Endothelial cell of umbilical vein (primary cell): ENCODE data around the gene BCAR1. TPM values are rescaled to one million over a fixed set of nuclear protein-coding genes. Genes with fewer than 3 reads are reported as not detected.

ENCODE experiments used
- BruUV-seq: library from RNA; stranded (reverse); fragments of 400-500 nt; replicated peaks from 2 replicates; lab custom pipeline; 2021; lab: Mats Ljungman, UMichigan
- CTCF ChIA-PET: fragments of 300-600, 350-600 bp; sonication (Branson Sonifier 250); formaldehyde crosslinking; loops from one replicate; lab custom pipeline; 2021; ENCODE audit warnings: antibody characterized with exemption, inconsistent platforms; lab: Charles Lee
- POLR2A ChIA-PET: fragments of 300-600, 350-600 bp; sonication (Branson Sonifier 250); formaldehyde crosslinking; loops from one replicate; lab custom pipeline; 2021; ENCODE audit warnings: antibody characterized with exemption, inconsistent platforms; lab: Charles Lee
- DNase-seq: peaks from one replicate; pipeline ENCODE4 v3.0.0-alpha.2; 2011; ENCODE audit warnings: low read depth, low spot score
- FAIRE-seq: peaks from 2 replicates; lab custom pipeline; 2011; peaks lifted over from hg19 to GRCh38; lab: Jason Lieb, UNC
- H2AFZ ChIP-seq: 2 replicates; pipeline ENCODE4 v1.6.0; 2012; ENCODE audit warnings: low read depth, low read length, control low read depth, inconsistent platforms
- H3K27ac ChIP-seq: 2 replicates; pipeline ENCODE4 v1.5.1; 2011; ENCODE audit warnings: low read depth, mild to moderate bottlenecking, control low read depth, low read length, moderate library complexity; ENCODE audit not compliant: insufficient read depth
- H3K27me3 ChIP-seq, 2 experiments: 2 replicates each; pipeline versions ENCODE4 v1.6.0 to v1.6.1; 2011; ENCODE audit warnings: low read length in 2 of 2, mixed read lengths in 1 of 2; ENCODE audit not compliant: control insufficient read depth in 2 of 2, insufficient read depth in 2 of 2
- H3K36me3 ChIP-seq, 2 experiments: 2 replicates in 1 of 2; 3 replicates in 1 of 2; pipeline ENCODE4 v1.5.1; 2011; ENCODE audit warnings: low read length in 2 of 2, mild to moderate bottlenecking in 1 of 2, moderate library complexity in 1 of 2; ENCODE audit not compliant: control insufficient read depth in 2 of 2, insufficient read depth in 2 of 2; ENCODE audit errors: extremely low read depth in 1 of 2
- H3K4me1 ChIP-seq: 3 replicates; pipeline ENCODE4 v1.5.1; 2011; ENCODE audit warnings: mild to moderate bottlenecking, low read length; ENCODE audit not compliant: control insufficient read depth, insufficient read depth; ENCODE audit errors: extremely low read depth
- H3K4me2 ChIP-seq: 2 replicates; pipeline ENCODE4 v1.6.1; 2011; ENCODE audit warnings: low read length, control low read depth, mixed read lengths; ENCODE audit not compliant: insufficient read depth
- H3K4me3 ChIP-seq, 3 experiments: fragments of 200-600 bp in 1 of 3; sonication (generic), shearing (Covaris generic) in 1 of 3; replicated peaks in 1 of 3; 2 replicates each; pipeline ENCODE4 v1.5.1; 2011 to 2016; ENCODE audit warnings: control low read depth in 3 of 3, low read length in 3 of 3, mild to moderate bottlenecking in 2 of 3, inconsistent platforms in 1 of 3, low read depth in 1 of 3, moderate library complexity in 1 of 3; ENCODE audit not compliant: insufficient read depth in 1 of 3
- H3K79me2 ChIP-seq: 2 replicates; pipeline ENCODE4 v1.6.0; 2012; ENCODE audit warnings: low read length, inconsistent platforms; ENCODE audit not compliant: control insufficient read depth, insufficient read depth
- H3K9ac ChIP-seq: replicated peaks from 2 replicates; pipeline ENCODE3; 2011; ENCODE audit warnings: low read length, control low read depth; ENCODE audit not compliant: insufficient read depth; ENCODE audit errors: extremely low read depth
- H3K9me1 ChIP-seq: replicated peaks from 3 replicates; pipeline ENCODE4 v1.6.0; 2011; ENCODE audit warnings: mild to moderate bottlenecking, low read length; ENCODE audit not compliant: control insufficient read depth, insufficient read depth; ENCODE audit errors: extremely low read depth
- H3K9me3 ChIP-seq: replicated peaks from 2 replicates; pipeline ENCODE4 v1.5.1; 2012; ENCODE audit warnings: low read length, inconsistent platforms; ENCODE audit not compliant: control insufficient read depth, insufficient read depth
- H4K20me1 ChIP-seq: replicated peaks from 2 replicates; pipeline ENCODE3; 2011; ENCODE audit warnings: mild to moderate bottlenecking, low read length; ENCODE audit not compliant: control insufficient read depth, insufficient read depth; ENCODE audit errors: extremely low read depth
- CTCF ChIP-seq, 2 donors: IDR thresholded peaks; 1 replicate in 1 of 2; 2 replicates in 1 of 2; pipeline ENCODE4 v1.5.1; 2011; ENCODE audit warnings: low read length in 2 of 2, mild to moderate bottlenecking in 2 of 2, moderate library complexity in 2 of 2, control low read depth in 1 of 2, inconsistent platforms in 1 of 2, low read depth in 1 of 2; ENCODE audit not compliant: insufficient read depth in 1 of 2; ENCODE audit errors: extremely low read depth in 1 of 2
- EZH2 ChIP-seq: IDR thresholded peaks from 2 replicates; pipeline ENCODE4 v1.6.1; 2012; ENCODE audit warnings: borderline replicate concordance, low read depth, mild to moderate bottlenecking, moderate library complexity, low read length, inconsistent platforms; ENCODE audit not compliant: severe bottlenecking
- FOS ChIP-seq: IDR thresholded peaks from 2 replicates; pipeline ENCODE4 v1.6.1; 2011; ENCODE audit warnings: mild to moderate bottlenecking, low read length, moderate library complexity, borderline replicate concordance; ENCODE audit not compliant: insufficient read depth
- GATA2 ChIP-seq: IDR thresholded peaks from 2 replicates; pipeline ENCODE4 v1.7.0; 2011; ENCODE audit warnings: low read depth, mild to moderate bottlenecking, moderate library complexity, mixed read lengths, low read length; ENCODE audit not compliant: insufficient read length, insufficient read depth
- JUN ChIP-seq: IDR thresholded peaks from 2 replicates; pipeline ENCODE4 v1.6.1; 2011; ENCODE audit warnings: borderline replicate concordance, low read depth; ENCODE audit not compliant: insufficient read length, insufficient read depth
- MAX ChIP-seq: IDR thresholded peaks from 2 replicates; pipeline ENCODE4 v1.6.1; 2011; ENCODE audit not compliant: insufficient read depth, insufficient read length
- MYC ChIP-seq: IDR thresholded peaks from one replicate; pipeline ENCODE4 v1.6.1; 2011; ENCODE audit warnings: mild to moderate bottlenecking, low read depth, low read length
- POLR2A ChIP-seq: IDR thresholded peaks from 2 replicates; pipeline ENCODE4 v1.6.1; 2012; ENCODE audit warnings: low read depth, mild to moderate bottlenecking, control low read depth, low read length
- POLR2AphosphoS5 ChIP-seq: IDR thresholded peaks from 2 replicates; pipeline ENCODE4 v1.6.1; 2012; ENCODE audit warnings: low read depth, mild to moderate bottlenecking, control low read depth, low read length, moderate library complexity; ENCODE audit not compliant: insufficient read depth
- dilution Hi-C: fragments of 300-500 bp; cut with MboI; formaldehyde crosslinking; loops from one replicate; pipeline ENCODE4 v1.15.0; 2019; ENCODE audit warnings: low sequenced_read_pairs; ENCODE audit not compliant: extremely low pct_ligation_motif_present
- intact Hi-C: fragments of 100-400 bp; cut with micrococcal nuclease; formaldehyde crosslinking; loops from one replicate; pipeline ENCODE4 v1.10.0; 2022
- polyA plus RNA-seq, 4 experiments: library from polyadenylated mRNA; depleted of rRNA in 3 of 4; stranded (reverse) in 3 of 4; unstranded in 1 of 4; fragments of >200 nt; gene quantifications; 2 replicates each; pipeline versions ENCODE4 v1.2.1 to v1.2.3, GENCODE V29; 2011 to 2012; ENCODE audit warnings: missing spikeins in 1 of 4
- total RNA-seq: library from RNA; stranded (reverse); gene quantifications from 2 replicates; pipeline ENCODE4 v1.2.3, GENCODE V29; 2021

The BCAR1 gene
- total and polyA plus RNA-seq, 2 donors (not counting 3 experiments of a cell fraction or from before 2014, with no cell fraction given), result 171 to 267 TPM

GRCh38 chr16:75267631-75268264, 16.3 kb upstream of the BCAR1 start:
- DNase-seq (peak; percentile 64), FAIRE-seq (peak; percentile 85)
- no peak overlapping the region for H3K4me2 ChIP-seq
- no peak overlapping the region for H3K4me3 ChIP-seq
- BruUV-seq, result no TSS peak
- H3K27ac ChIP-seq, result no peak overlapping the region
- intact Hi-C loops (no loop called here), dilution Hi-C loops (no loop called here)
- H4K20me1 ChIP-seq, result no peaks in the 10 kb centered on the region
- CTCF ChIA-PET, result interaction anchor here (0.6 to 2.1 kb wide), 7 partner anchors 14 to 118 kb away, joined by 3 to 10 read pairs (median 4); no protein-coding TSS in a partner anchor
- no peak overlapping the region for H2AFZ ChIP-seq
- H3K9me1 ChIP-seq, result no peaks in the 10 kb centered on the region
- no peaks in the 10 kb centered on the region for H3K27me3 ChIP-seq
- POLR2A ChIA-PET, result interaction anchor here (0.9 to 1.2 kb wide), 2 partner anchors 37 to 73 kb away, joined by 4 to 6 read pairs; no protein-coding TSS in a partner anchor
- H3K9me3 ChIP-seq, result no peaks in the 10 kb centered on the region
- peaks cover 32% of the 10 kb centered on the region for H3K79me2 ChIP-seq
- H3K36me3 ChIP-seq, result peaks cover 0 to 5% of the 10 kb centered on the region in 2 experiments
- H3K4me1 ChIP-seq, result peaks cover 34% of the 10 kb centered on the region
- H3K9ac ChIP-seq, result no peak overlapping the region
- TF ChIP-seq FOS (peak; percentile 71), POLR2AphosphoS5 (no peak), JUN (peak; percentile 26)

- H3K9ac ChIP-seq, result no peak overlapping the region
- POLR2A ChIA-PET, result interaction anchor here (1.2 kb wide), 1 partner anchor 38 kb away, joined by 6 read pairs; no protein-coding TSS in a partner anchor
- H2AFZ ChIP-seq, result no peak overlapping the region
- no peaks in the 10 kb centered on the region for H3K9me3 ChIP-seq
- dilution Hi-C loops (no loop called here), intact Hi-C loops (loop anchor here (1.0 kb wide), 2 partner anchors 17 to 38 kb away; no protein-coding TSS in a partner anchor)
- DNase-seq (no peak), FAIRE-seq (no peak)
- H4K20me1 ChIP-seq, result no peaks in the 10 kb centered on the region
- peaks cover 0 to 5% of the 10 kb centered on the region in 2 experiments for H3K36me3 ChIP-seq
- H3K9me1 ChIP-seq, result no peaks in the 10 kb centered on the region
- H3K4me3 ChIP-seq, result no peak overlapping the region
- CTCF ChIA-PET, result interaction anchor here (0.6 to 3.2 kb wide), 6 partner anchors 13 to 119 kb away, joined by 3 to 16 read pairs (median 6); no protein-coding TSS in a partner anchor
- no peak for TF ChIP-seq CTCF (IDR thresholded peaks at IDR 0.05; ENCODE audit: extremely low read depth in 1 of 2, insufficient read depth in 1 of 2, low read depth in 1 of 2, low read length in 2 of 2)
- no peak for TF ChIP-seq MYC
- no peak for TF ChIP-seq JUN
- TF ChIP-seq GATA2, result no peak
- no peak for TF ChIP-seq MAX
- no peak for TF ChIP-seq POLR2A
- TF ChIP-seq FOS, result no peak
- TF ChIP-seq EZH2, result no peak
- TF ChIP-seq POLR2AphosphoS5, result no peak
- no TSS peak for BruUV-seq
- no peaks in the 10 kb centered on the region for H3K27me3 ChIP-seq
- H3K4me2 ChIP-seq, result no peak overlapping the region
- peaks cover 39% of the 10 kb centered on the region for H3K79me2 ChIP-seq
- peaks cover 37% of the 10 kb centered on the region for H3K4me1 ChIP-seq
- H3K27ac ChIP-seq, result no peak overlapping the region
These were observed 15.6 kb upstream of the BCAR1 start for GRCh38 chr16:75266738-75267630.
